Measurements from ENCODE around the gene PSORS1C1. TPM values are rescaled to one million over a fixed set of nuclear protein-coding genes. Genes with fewer than 3 reads are reported as not detected.
A peak's percentile ranks its signal among the peaks of the same experiment; 100 is the strongest.

Gene PSORS1C1
- polyA plus RNA-seq, 1 donor (not counting 4 experiments of a cell fraction or from before 2014, with no cell fraction given), result 5.7 TPM

DNA sequence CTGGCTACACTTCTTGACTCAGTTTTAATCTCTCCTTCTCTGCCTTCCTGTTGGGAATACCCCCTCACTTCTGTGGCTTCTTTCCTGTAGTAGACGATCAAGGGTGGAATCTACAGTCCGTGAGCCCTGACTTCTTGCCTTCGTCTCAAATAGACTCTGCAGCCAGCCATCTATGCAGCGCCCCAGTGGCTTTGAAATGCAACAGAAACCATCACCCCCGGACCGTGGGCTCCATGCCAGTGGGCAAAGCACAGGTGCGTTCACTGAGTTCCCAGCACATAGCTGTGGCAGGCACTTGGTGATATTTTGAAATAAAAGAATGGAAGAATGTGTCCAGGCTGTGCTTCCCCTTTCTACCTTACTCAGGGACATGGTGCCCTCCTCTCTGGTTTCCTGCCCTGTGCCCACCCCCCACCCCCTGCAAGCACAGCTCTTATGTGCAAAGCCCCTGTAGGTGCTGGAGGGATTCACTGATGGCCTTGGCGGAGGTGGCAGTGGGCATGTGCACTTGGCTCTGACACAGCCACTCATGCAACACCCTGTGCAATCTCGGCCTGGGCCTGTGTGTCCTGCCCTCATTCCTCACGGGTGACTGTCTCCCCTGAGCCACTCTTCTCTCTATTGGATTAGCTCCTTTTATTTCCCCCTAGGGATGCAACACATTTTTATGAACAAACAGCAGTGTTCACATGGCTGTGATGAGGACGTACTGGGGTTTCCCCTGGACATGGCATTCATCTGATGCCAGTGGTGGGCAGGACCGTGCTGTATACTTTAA lies 11.2 kb downstream of the PSORS1C1 start:
- H3K36me3 ChIP-seq (ENCODE audit: control insufficient read depth in 2 of 2, extremely low read depth in 1 of 2, insufficient read depth in 2 of 2, low read length in 2 of 2), result peaks cover 5 to 8% of the 10 kb centered on the region in 2 experiments
- TF ChIP-seq EZH2 (IDR thresholded peaks at IDR 0.05; ENCODE audit: low read length), result no peak
- TF ChIP-seq, protein P1, sequence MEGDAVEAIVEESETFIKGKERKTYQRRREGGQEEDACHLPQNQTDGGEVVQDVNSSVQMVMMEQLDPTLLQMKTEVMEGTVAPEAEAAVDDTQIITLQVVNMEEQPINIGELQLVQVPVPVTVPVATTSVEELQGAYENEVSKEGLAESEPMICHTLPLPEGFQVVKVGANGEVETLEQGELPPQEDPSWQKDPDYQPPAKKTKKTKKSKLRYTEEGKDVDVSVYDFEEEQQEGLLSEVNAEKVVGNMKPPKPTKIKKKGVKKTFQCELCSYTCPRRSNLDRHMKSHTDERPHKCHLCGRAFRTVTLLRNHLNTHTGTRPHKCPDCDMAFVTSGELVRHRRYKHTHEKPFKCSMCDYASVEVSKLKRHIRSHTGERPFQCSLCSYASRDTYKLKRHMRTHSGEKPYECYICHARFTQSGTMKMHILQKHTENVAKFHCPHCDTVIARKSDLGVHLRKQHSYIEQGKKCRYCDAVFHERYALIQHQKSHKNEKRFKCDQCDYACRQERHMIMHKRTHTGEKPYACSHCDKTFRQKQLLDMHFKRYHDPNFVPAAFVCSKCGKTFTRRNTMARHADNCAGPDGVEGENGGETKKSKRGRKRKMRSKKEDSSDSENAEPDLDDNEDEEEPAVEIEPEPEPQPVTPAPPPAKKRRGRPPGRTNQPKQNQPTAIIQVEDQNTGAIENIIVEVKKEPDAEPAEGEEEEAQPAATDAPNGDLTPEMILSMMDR (optimal IDR thresholded peaks at IDR 0.05 in 1 of 3, IDR thresholded peaks at IDR 0.05 in 1 of 3, conservative IDR thresholded peaks at IDR 0.05 in 1 of 3; ENCODE audit: extremely low read depth in 1 of 3, insufficient read depth in 2 of 3, low read length in 3 of 3), result no peak
- dilution Hi-C loops (cut with MboI; ENCODE audit: extremely low pct_ligation_motif_present, low sequenced_read_pairs), result no loop called here
- no peaks in the 10 kb centered on the region for H3K9me1 ChIP-seq (ENCODE audit: control insufficient read depth, extremely low read depth, insufficient read depth, low read length)
- H3K27ac ChIP-seq (ENCODE audit: control insufficient read depth, insufficient read depth, low read length), result peak overlapping the region; percentile 34
- FAIRE-seq, result no peak
- H3K27me3 ChIP-seq (ENCODE audit: control insufficient read depth, extremely low read depth, insufficient read depth, low read length), result no peaks in the 10 kb centered on the region
- H3K79me2 ChIP-seq (ENCODE audit: control insufficient read depth, insufficient read depth, low read length), result no peaks in the 10 kb centered on the region
- no peak overlapping the region for H2AFZ ChIP-seq (ENCODE audit: control insufficient read depth, low read length)
- no peaks in the 10 kb centered on the region for H4K20me1 ChIP-seq (ENCODE audit: control insufficient read depth, extremely low read depth, insufficient read depth, low read length)
- peaks cover 36% of the 10 kb centered on the region for H3K4me1 ChIP-seq (ENCODE audit: control insufficient read depth, extremely low read depth, insufficient read depth, low read length)
- DNase-seq (ENCODE audit: low read depth, low spot score), result no peak
- H3K4me2 ChIP-seq (ENCODE audit: control insufficient read depth, extremely low read depth, insufficient read depth, low read depth, low read length), result peak overlapping the region; percentile 63
- peak overlapping the region; percentile 59 for H3K9ac ChIP-seq (ENCODE audit: control insufficient read depth, extremely low read depth, insufficient read depth, low read length)
- H3K4me3 ChIP-seq (ENCODE audit: control insufficient read depth in 2 of 3, extremely low read depth in 1 of 3, insufficient read depth in 2 of 3, low read depth in 1 of 3, low read length in 3 of 3), result no peak overlapping the region
- H3K9me3 ChIP-seq (ENCODE audit: control insufficient read depth, low read depth, low read length), result no peaks in the 10 kb centered on the region

DNA sequence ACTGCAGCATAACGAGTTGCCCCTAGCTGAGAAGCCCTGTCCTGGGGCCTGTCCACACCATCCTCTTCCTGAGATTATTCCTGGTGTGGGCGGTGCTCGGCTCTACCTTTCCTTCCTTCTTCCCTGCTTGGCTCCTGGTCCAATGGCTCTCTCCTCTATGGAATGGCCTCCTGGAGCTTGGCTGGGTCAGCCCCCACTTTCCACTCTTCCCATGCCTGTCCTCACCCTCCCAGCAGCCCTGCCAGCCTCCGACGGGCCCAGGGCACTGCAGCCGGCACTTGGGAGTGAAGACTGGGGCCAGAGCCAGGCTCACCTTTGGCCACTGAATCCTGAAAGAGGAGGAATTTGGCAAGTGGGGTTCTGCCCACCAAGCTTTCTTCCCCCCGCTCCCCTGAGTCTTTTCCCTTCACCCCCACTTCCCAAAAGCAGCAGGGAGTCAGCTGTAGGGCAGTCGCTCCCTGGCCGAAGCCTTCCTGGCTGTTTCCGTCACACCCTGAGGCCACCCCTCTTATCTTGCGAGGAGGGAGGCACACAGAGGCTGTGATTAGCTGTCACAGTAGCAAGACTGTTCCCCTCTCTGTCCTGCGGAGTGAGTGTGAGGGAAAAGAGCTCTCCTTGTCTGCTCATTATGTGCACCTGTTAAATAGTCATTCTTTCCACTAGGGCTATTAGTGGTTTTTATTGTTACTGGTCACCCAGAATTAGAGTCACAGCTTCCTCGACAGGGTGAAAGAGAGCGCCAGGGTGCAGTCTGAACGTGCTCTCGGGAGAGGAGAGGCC lies 12.0 kb downstream of the PSORS1C1 start:
- dilution Hi-C loops (cut with MboI; ENCODE audit: extremely low pct_ligation_motif_present, low sequenced_read_pairs), result no loop called here
- Histone ChIP-seq H3K4me1 (ENCODE audit: control insufficient read depth, extremely low read depth, insufficient read depth, low read length) (peaks cover 36% of the 10 kb centered on the region), H3K27ac (ENCODE audit: control insufficient read depth, insufficient read depth, low read length) (peak overlapping the region; percentile 34)

More for the DNA sequence above, 12.0 kb downstream of the PSORS1C1 start:
- DNase-seq (ENCODE audit: low read depth, low spot score) (no peak), FAIRE-seq (no peak)
- Histone ChIP-seq H3K4me2 (ENCODE audit: control insufficient read depth, extremely low read depth, insufficient read depth, low read depth, low read length) (peak overlapping the region; percentile 3), H3K9me3 (ENCODE audit: control insufficient read depth, low read depth, low read length) (no peaks in the 10 kb centered on the region), H3K9ac (ENCODE audit: control insufficient read depth, extremely low read depth, insufficient read depth, low read length) (peak overlapping the region; percentile 59), H3K79me2 (ENCODE audit: control insufficient read depth, insufficient read depth, low read length) (no peaks in the 10 kb centered on the region), H4K20me1 (ENCODE audit: control insufficient read depth, extremely low read depth, insufficient read depth, low read length) (no peaks in the 10 kb centered on the region), H3K4me3 (ENCODE audit: control insufficient read depth in 2 of 3, extremely low read depth in 1 of 3, insufficient read depth in 2 of 3, low read depth in 1 of 3, low read length in 3 of 3) (no peak overlapping the region), H3K36me3 (ENCODE audit: control insufficient read depth in 2 of 2, extremely low read depth in 1 of 2, insufficient read depth in 2 of 2, low read length in 2 of 2) (peaks cover 5 to 8% of the 10 kb centered on the region in 2 experiments), H2AFZ (ENCODE audit: control insufficient read depth, low read length) (no peak overlapping the region), H3K9me1 (ENCODE audit: control insufficient read depth, extremely low read depth, insufficient read depth, low read length) (no peaks in the 10 kb centered on the region), H3K27me3 (ENCODE audit: control insufficient read depth, extremely low read depth, insufficient read depth, low read length) (no peaks in the 10 kb centered on the region)
- TF ChIP-seq EZH2 (IDR thresholded peaks at IDR 0.05; ENCODE audit: low read length), result no peak
- TF ChIP-seq, protein P1 (optimal IDR thresholded peaks at IDR 0.05 in 1 of 3, IDR thresholded peaks at IDR 0.05 in 1 of 3, conservative IDR thresholded peaks at IDR 0.05 in 1 of 3; ENCODE audit: extremely low read depth in 1 of 3, insufficient read depth in 2 of 3, low read length in 3 of 3), result no peak

Measured in keratinocyte (primary cell).